HG03060 (cell line): ENCODE measurements around the gene SPCS2.
"Not testable (repeated sequence)": the region's sequence is repeated elsewhere in the genome, so short reads cannot be mapped to it uniquely, and the experiment has no call there.

Source experiments
- ATAC-seq: cut with Tn5 transposase; IDR thresholded peaks from one replicate; pipeline ENCODE4 v1.9.1; 2021; ENCODE audit warnings: low read depth, moderate number of reproducible peaks; ENCODE audit not compliant: unreplicated experiment

SPCS2 gene

DNA sequence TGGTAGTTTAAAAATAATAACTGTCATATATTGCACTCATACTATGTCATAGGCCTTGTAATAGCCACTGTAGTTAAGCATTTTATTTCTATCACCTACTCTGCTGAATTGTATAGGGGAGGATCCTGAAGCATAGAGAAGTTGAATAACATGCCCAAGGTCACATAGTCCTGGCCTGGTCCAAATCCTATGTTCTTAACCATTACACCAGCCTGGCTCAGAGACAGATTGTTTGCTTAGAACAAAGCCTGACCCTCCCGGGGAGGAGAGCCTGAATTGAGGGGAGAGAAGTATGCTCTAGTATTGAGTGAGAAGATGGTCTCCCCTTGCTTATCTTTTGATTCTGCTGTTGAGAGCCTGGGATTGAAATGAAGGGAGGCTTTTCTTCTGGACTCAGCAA is 41.9 kb downstream of the SPCS2 start:
- ATAC-seq, result no peak

DNA sequence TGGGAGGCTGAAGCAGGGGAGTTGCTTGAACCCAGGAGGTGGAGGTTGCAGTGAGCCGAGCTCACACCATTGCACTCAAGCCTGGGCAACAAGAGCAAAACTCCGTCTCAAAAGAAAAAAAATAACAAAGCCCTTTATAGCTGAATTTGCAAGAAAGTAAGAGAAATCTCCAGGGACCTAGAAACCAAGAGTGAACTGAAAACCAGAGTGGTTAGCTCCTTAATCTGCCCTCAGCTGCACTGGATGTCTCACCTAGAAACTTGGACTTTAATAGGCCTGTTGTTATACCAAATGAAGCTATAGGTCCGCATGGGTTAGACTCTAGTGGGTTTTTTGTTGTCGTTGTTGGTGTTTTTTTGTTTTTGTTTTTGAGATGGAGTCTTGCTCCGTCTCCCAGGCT is 43.8 kb downstream of the SPCS2 start:
- ATAC-seq, result peak; percentile 40

DNA sequence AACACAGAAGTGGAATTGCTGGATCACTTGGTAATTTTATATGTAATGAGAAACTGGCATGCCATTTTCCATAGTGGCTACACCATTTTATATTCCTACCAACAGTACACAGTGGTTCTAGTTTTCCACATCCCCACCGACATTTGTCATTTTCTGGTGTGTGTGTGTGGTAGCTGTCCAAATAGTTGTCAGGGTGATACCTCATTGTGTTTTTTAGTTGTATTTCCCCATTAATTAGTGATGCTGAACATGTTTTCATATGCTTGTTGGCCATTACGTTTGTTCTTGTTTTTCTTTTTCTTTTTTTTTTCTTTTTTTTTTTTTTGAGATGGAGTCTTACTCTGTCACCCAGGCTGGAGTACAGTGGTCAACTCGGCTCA is 51.9 kb downstream of the SPCS2 start:
- no peak for ATAC-seq

DNA sequence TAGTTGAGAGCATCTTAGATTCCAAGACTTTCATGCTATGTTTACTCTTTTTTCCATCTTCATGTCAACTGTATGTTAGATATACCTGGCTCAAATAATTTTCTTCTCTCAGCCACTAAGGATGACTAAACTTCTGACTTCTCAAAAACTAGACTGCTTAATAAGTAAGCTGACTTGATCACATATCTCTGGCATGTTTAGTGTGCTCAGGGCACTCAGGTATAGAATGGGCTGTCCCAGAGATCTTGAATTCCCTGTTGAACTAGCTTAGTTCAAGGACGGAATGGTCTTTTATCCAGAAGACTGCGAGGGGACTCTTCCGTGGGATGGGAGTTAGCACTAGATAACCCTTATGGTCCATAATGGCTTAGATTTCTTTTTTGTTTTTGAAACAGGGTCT is 52.6 kb downstream of the SPCS2 start:
- no peak for ATAC-seq

DNA sequence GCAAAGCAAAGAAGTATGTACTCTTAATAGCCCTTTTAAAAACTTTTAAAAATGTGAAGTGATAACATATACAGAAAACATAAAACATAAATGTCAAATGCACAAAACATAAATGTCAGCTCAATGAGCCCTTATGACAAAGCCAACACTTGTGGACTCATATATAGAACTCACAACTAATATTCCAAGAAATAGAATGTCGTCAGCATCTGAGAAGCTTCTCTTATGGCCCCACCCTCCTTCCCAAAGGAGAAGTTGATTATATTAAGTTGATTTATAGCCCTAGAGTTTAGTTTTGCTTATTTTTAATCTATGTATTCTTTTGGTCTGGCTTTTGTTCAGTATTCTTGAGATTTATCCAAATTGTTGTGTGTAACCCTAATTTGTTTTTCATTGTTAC is 53.5 kb downstream of the SPCS2 start:
- no peak for ATAC-seq

DNA sequence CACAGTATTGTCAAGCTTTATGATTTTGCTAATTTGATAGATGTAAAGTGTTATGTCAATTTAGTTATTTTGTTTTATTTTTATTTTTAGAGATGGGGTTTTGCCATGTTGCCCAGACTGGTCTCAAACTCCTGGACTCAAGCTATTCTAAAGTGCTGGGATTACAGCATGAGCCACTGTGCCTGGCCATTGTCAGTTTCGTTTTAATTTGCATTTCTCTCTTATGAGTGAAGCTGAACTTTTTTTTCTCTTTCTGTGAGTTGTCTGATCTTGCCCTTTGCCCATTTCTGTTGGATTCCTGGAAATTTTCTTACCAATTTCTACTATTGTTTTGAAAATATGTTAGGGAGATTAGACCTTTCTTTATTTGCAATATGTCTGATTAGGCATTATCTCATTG is 55.1 kb downstream of the SPCS2 start:
- ATAC-seq, result no peak

DNA sequence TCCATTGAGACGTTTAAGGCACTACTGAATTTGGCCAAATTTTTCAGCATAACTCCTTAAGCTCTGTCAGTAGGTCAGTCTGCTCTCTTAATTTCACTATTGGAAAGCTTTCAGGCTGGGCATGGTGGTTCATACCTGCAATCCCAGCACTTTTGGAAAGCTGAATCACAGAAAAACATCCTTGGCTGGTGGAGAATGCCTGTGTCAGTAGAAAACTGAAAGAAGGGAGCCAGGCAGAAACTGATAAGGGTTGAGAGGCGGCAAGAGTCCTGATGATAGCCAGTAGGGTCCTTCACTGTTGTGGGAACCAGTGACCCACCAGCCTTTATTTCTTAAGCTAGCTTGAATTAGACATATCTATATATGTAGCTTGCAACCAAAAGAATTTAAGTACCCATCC is 62.3 kb downstream of the SPCS2 start:
- ATAC-seq, result no peak

DNA sequence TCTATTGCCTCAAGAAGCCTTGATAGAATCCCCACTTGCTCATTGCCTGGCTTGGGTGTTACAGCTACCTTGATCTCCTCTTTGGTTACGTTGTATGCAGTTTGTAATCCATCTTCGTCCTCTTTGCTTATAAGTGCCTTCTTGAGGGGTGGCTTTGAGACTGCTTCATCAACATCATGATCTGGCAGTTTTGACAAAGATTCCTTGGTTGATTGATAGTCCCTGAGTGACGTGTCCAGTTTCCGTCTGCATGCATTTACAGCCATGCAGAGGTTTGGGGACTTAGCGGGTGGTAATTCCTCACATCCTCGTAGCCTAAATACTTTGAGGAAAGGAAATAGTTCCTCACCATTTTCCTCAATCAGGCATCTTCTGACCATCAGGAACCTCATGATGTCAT is 62.8 kb downstream of the SPCS2 start:
- no peak for ATAC-seq

DNA sequence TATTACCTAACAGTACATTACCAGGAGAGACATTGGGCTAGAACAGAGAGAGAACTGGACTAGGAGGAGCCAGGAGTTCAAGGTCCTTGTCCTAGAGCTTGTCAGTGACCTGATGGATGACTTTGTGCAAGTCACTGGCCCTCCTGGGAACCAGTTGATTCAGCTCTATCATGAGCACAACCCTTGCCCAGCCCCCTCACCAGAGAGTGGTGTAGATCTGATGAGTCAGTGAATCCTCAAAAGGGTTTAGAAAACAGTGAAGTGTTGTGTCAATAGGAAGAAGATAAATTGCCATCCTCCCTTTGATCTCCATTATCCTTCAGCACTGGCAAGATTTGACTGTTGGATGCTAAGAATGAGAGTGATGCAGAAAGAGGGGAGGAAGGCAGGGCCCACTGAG is 64.0 kb downstream of the SPCS2 start:
- no peak for ATAC-seq

DNA sequence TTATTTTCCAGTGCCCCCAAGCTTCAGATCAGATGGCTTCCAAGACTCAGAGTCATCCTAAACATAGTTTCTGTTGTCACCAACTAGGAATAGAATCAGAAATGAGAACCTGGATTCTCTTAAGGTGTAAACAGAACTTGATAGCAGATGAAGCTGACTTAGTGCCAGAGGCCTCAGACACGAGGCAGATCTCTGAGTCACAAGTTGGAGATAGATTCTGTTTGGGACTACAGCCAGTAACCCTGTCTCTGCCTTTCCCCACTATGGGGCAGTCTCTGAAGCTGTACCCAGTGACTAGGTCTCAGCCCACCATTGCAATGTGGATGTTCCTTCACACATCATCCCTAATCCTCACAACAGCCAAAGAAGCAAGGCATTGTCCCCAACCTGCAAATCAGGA is 65.1 kb downstream of the SPCS2 start:
- ATAC-seq, result no peak

DNA sequence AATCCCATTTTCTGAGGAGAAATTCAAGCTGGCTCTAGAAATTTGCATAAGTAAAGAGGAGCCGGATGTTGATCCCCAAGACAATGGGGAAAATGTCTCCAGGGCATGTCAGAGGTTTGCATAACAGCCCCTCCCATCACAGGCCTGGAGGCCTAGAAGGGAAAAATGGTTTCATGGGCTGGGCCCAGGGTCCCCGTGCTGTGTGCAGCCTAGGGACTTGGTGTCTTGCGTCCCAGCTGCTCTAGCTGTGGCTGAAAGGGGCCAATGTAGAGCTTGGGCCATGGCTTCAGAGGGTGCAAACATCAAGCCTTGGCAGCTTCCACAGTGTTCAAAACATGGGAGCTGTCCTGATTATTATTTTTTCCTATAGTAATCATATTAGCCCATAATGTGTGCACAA is 70.1 kb downstream of the SPCS2 start:
- ATAC-seq, result not testable (repeated sequence)

DNA sequence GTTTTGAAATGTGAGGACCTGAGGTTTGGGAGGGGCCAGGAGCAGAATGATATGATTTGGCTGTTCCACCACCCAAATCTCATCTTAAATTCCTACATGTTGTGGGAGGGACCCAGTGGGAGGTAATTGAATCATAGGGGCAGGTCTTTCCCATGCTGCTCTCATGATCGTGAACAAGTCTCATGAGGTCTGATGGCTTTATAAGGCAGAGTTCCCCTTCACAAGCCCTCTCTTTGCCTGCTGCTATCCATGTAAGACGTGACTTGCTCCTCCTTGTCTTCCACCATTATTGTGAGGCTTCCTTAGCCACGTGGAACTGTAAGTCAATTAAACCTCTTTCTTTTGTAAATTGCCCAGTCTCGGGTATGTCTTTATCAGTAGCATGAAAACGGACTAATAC is 71.3 kb downstream of the SPCS2 start:
- ATAC-seq, result not testable (repeated sequence)

DNA sequence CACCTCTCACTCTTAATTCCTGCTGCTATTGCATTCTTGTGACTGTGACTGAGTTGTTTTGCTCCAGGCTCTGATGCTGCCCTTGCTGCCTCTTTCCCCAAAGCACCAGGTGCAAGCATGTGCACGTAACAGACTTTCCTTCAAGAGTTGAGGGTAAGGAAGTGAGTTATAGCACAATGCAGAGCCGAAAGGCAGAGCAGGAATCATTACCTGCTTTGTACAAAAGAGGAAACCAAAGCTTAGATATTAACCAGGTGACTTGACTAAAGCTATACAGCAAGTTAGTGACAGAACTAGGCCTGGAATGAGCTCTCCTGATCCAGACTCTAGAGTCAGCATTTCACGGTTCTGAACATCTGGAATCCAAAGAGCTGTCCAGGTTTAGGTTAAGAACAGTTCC is 73.2 kb downstream of the SPCS2 start:
- no peak for ATAC-seq

DNA sequence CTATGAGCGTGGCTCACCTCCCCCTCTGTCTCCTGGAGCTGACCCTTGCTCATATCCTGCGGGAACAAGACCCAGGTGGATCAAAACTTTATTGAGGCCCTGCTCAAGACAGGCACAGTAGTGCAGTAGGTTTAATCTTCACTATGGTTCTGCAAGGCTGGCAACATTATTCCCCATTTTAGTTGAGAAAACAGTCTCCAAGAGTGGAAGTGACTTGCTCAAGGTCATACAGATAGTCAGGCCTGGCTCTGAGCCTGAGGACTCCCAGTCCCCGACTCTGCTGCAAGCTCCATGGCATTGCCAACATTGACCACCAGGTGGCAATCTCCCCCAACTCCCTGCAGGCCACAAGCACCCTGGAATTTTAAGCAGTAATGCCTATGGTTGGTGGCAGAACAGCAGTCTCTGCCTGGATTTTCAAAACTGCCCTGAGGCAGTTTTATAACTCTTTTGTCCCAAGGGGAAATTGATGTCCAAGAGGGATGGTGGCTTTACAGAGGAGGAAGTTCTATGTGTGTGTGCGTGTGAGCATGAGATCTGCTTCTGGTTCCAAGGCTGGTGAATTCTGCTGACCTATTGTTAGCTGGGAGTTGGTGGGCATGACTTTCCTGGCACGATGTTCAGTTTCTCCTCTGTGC is 73.8 kb downstream of the SPCS2 start:
- no peak for ATAC-seq

DNA sequence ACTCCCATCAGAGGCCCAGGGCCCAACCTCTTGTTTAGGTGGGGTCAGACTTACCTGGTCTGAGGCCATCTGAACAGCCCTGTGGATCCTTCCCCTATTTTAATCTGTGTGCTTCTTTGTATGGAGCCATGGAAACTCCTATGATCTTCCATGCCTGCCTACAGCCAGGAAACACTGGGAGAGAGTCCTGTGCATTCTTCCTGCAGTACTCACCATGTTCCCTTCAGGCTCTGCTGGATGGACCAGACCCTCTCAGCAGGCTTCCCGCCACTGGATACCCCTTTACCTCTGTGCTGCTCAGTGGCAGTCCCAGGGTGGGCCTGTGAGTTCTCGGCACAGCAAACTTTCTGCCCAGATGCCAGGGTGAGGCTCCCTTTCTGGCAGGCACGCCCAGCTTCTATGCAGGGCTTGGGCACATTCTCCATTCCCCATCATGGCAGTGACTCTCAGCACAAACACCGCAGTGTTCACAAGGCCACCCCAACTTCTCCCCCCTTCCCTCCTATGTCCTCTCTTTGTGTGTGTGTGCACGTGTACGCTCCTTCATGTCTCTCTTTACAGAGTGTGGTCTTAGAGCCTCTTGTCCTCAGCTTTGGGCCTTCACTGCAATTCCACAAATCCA is 74.5 kb downstream of the SPCS2 start:
- no peak for ATAC-seq

DNA sequence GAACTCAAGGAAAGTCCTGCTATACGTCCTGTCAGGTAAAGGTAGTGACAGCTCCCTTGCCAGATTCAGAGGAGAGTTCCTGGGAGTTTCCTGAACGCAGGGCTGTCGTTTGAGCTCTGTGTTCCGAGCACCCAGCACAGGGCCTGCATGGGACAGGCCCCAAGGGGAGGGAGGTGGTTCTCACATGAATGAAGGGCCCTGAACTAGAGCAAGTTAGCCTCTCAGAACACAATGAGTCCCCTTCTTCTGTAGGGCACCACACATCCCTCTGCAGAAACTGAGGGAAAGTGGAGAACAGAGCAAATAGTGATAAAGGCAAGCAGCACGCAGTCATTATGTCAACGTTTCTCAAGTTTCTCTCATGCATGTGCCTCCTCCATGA is 75.0 kb downstream of the SPCS2 start:
- ATAC-seq, result no peak

DNA sequence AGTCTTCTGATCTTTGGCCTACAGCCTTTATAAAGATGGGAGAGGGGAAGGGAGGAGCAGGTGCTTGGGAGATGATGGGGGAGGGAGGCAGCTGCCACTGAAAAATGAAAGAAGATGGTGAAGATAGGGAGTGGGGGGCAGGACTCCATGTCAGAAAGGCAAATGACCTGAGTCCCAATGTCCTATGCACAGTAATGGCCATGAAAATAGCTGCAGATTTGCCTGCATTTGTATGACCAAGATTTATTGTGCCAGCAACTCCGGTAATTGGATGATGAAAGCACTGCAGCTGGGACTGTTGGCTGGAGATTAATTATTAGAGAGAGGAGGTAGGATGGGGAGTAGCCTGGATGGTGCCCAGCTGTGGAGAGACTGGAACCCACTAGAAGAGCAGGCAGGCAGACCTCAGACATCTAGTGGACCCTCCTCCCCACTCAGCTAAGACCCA is 75.7 kb downstream of the SPCS2 start:
- no peak for ATAC-seq

DNA sequence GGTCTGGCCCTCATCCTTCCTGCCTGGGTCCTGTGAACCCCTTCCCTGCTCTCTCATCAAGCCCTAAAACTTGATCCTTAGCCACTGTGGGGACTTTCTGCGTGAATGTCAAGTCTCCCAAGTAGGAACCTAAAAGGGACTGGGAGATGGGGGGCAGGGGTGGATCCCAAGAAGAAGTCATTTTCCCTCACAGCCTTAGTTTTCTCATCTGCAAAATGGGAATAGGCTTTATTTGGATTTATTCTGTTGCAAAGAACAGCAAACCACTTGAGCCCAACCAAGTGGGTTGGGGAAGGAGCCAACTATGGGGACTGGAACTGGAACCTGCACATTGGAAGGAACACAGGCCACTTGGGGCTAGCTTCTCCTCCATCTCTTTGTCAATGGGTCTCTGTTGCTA is 76.5 kb downstream of the SPCS2 start:
- ATAC-seq, result no peak

DNA sequence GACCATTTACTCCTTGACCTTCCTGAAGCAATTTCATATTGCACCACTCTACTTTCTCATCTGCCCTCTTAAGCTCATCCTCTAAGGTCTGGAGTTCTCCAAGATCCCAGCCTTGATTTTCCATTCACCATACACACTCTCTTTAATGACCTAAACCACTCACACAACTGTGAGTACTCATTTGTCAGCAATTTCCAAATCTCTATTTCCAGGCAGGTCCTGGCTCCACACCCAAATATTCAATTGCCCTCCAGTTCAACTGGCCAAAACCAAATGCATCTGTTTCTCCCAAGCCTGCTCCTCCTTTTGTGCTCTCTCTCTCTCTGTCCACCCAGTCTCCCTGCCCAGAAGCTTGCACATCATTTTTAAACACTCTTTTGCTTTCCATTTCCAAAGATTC is 79.3 kb downstream of the SPCS2 start:
- ATAC-seq, result no peak
